ENCODE results near the gene PKP1. TPM values are rescaled to one million over a fixed set of nuclear protein-coding genes. Genes with fewer than 3 reads are reported as not detected.

Gene PKP1
- total and polyA plus RNA-seq, 2 experiments from 2014 or later: 0.03 TPM; not detected in 1

DNA sequence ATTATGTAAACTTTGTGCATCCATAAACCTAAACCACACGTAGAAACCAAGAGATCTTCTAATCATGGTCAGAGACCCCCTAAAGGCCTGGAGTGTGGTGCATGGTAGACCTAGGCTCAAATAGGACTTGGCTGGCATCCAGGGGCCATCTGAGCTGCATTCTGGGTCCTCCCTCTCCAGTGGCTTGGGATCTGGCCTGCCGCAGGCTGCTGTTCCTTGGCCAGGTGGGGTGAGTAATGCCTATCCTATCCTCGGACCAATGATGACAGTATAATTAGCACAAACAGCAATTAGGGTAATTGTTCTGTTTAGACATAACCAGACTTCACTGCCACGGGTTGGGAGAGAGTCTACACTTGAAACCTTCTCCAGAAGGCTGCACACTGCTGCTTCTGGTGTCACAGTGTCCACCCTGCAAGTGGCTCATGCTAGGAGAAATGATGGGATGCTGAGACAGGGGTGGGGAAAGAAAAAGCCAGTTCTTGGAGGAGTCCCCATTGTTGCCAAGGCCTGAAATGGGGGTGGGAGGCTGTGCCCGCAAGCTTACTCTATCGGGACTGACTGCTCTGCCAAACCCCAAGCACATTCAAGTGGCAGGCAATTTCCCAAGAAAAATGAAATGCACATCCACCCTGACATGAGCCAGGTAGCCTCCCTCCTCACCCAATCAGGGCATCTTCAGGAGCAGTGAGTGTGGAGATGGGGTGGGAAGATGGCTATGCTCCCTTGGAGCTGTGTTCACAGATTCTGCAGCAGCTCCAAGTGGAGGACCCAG lies 12.5 kb upstream of the PKP1 start:
- peaks cover 11% of the 10 kb centered on the region for H3K27me3 ChIP-seq
- TF ChIP-seq, protein P1, sequence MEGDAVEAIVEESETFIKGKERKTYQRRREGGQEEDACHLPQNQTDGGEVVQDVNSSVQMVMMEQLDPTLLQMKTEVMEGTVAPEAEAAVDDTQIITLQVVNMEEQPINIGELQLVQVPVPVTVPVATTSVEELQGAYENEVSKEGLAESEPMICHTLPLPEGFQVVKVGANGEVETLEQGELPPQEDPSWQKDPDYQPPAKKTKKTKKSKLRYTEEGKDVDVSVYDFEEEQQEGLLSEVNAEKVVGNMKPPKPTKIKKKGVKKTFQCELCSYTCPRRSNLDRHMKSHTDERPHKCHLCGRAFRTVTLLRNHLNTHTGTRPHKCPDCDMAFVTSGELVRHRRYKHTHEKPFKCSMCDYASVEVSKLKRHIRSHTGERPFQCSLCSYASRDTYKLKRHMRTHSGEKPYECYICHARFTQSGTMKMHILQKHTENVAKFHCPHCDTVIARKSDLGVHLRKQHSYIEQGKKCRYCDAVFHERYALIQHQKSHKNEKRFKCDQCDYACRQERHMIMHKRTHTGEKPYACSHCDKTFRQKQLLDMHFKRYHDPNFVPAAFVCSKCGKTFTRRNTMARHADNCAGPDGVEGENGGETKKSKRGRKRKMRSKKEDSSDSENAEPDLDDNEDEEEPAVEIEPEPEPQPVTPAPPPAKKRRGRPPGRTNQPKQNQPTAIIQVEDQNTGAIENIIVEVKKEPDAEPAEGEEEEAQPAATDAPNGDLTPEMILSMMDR (IDR thresholded peaks at IDR 0.05; ENCODE audit: low read depth, low read length): no peak
- DNase-seq (ENCODE audit: low read depth in 1 of 2, low spot score in 1 of 2): no peak
- H3K4me1 ChIP-seq (ENCODE audit: low read depth): peaks cover 7% of the 10 kb centered on the region
- no peaks in the 10 kb centered on the region for H3K36me3 ChIP-seq
- no peaks in the 10 kb centered on the region for H3K9me3 ChIP-seq (ENCODE audit: low read depth)
- no peak overlapping the region for H3K4me3 ChIP-seq
- H3K27ac ChIP-seq: no peak overlapping the region

DNA sequence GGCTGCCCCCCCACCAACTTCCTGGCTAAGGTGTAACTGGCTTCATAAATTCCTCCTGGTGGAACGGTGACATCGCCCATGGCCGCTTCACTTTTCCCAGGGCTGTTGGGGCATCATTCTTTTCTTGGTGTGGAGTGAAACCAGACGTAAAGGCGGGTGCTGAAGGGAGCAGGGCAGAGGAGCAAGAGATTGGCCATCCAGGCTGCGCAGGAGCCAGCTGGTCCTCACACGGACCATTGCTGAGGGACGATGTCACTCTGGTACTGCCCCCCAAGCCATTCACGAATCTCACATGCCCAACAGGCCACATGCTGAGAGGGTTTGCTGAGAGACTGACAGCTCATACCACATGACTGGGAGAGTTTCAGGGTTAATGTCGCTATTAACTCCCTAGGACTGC lies 10.5 kb upstream of the PKP1 start:
- TF ChIP-seq, protein P1 (IDR thresholded peaks at IDR 0.05; ENCODE audit: low read depth, low read length): no peak
- H3K27ac ChIP-seq: no peak overlapping the region
- H3K27me3 ChIP-seq: no peaks in the 10 kb centered on the region
- H3K9me3 ChIP-seq (ENCODE audit: low read depth): no peaks in the 10 kb centered on the region
- H3K36me3 ChIP-seq: no peaks in the 10 kb centered on the region
- DNase-seq (ENCODE audit: low read depth in 1 of 2, low spot score in 1 of 2): no peak
- no peak overlapping the region for H3K4me3 ChIP-seq
- H3K4me1 ChIP-seq (ENCODE audit: low read depth): peaks cover 7% of the 10 kb centered on the region

DNA sequence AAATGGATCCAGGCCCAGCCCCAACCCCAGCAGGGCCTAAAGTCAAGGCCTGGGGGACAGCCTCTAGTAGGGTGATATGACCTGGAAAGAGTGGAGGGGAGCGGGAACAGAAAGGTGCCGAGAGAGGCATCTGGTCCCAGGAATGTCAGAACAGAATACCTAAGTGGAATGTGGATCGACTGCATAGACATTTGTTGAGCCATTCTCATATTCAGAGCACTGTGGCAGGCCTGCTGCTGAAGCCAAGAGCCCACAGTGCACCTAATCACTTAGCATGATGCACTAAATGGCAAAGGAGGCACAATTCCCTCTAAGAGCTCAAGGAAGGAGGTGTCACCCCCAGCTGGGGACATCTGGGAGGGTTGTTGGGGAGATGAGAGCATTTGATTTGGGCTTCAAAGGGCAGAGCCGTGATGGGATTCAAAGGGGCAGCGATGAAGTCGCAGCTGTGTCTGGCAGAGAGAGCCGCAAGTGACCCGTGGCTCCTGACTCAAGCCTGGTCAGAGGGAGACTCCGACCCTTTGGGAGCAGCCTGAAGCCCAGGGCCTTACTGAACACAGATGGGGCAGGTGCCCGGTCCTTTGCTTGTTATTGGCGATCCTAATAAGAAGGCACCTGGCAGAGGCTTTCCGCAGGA lies 8.6 kb upstream of the PKP1 start:
- H3K9me3 ChIP-seq (ENCODE audit: low read depth): no peaks in the 10 kb centered on the region
- H3K4me3 ChIP-seq: no peak overlapping the region
- H3K36me3 ChIP-seq: no peaks in the 10 kb centered on the region
- DNase-seq (ENCODE audit: low read depth in 1 of 2, low spot score in 1 of 2): no peak
- no peak overlapping the region for H3K27ac ChIP-seq
- TF ChIP-seq, protein P1 (IDR thresholded peaks at IDR 0.05; ENCODE audit: low read depth, low read length): no peak
- H3K4me1 ChIP-seq (ENCODE audit: low read depth): no peaks in the 10 kb centered on the region
- no peaks in the 10 kb centered on the region for H3K27me3 ChIP-seq

DNA sequence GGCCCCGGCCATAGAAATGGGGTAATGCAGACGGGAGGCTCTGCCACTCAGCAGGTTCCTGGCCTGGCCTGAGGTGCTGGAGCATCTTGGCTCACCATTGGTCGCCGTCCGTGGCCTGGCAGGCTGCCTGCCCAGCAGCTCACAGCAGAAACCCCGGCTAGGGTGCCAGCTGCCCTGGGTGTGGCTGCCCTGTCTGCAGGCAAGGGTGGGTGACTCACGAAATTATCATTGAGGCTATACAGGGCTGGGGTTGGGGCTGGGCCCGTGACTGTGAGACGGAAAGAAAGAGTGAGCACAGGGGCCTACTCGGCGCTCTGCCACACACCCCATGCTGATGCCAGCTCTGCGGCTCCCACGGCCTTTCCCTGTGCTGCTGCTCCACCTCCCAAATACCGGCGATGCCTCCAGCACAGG lies 8.0 kb upstream of the PKP1 start:
- H3K4me1 ChIP-seq (ENCODE audit: low read depth): no peaks in the 10 kb centered on the region
- H3K27me3 ChIP-seq: no peaks in the 10 kb centered on the region
- H3K36me3 ChIP-seq: no peaks in the 10 kb centered on the region
- peak in 1 of 2 donors; percentile 47 for DNase-seq (ENCODE audit: low read depth in 1 of 2, low spot score in 1 of 2)
- no peak overlapping the region for H3K27ac ChIP-seq
- no peak overlapping the region for H3K4me3 ChIP-seq
- H3K9me3 ChIP-seq (ENCODE audit: low read depth): no peaks in the 10 kb centered on the region
- TF ChIP-seq, protein P1 (IDR thresholded peaks at IDR 0.05; ENCODE audit: low read depth, low read length): no peak

DNA sequence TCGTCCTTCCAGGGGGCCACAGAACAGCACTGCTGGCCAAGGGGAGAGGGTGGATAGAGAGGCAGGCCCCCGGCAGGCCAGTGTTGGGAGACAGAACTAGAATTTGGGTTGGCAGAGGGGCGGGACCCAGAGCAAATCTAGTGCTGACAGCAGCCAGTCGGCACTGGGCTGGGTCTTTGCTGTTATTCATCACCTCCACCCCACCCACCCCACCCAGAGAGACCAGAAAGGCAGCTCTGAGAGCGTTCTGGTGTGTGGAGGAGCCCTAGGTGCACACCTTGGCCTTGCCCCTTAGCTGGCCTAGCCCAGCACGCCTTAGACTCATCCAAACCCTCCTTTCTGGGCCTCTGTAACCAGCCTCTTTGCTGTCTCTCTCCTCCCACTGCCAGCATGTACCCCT lies 6.4 kb upstream of the PKP1 start:
- Histone ChIP-seq H3K4me3 (no peak overlapping the region), H3K9me3 (ENCODE audit: low read depth) (no peaks in the 10 kb centered on the region), H3K4me1 (ENCODE audit: low read depth) (no peaks in the 10 kb centered on the region), H3K27me3 (no peaks in the 10 kb centered on the region), H3K27ac (no peak overlapping the region), H3K36me3 (no peaks in the 10 kb centered on the region)
- no peak for DNase-seq (ENCODE audit: low read depth in 1 of 2, low spot score in 1 of 2)
- TF ChIP-seq, protein P1 (IDR thresholded peaks at IDR 0.05; ENCODE audit: low read depth, low read length): no peak

Data from cardiac muscle cell (in vitro differentiated cells and primary cell).